GM12891 (cell line): ENCODE results near the gene FMO4. TPM values are rescaled to one million over a fixed set of nuclear protein-coding genes. Genes with fewer than 3 reads are reported as not detected.

Experiments used
- DNase-seq: peaks from one replicate; pipeline ENCODE4 v3.0.0; 2011; ENCODE audit warnings: low spot score; ENCODE audit not compliant: insufficient read length
- FAIRE-seq: peaks from 2 replicates; lab custom pipeline; 2011; peaks lifted over from hg19 to GRCh38; lab: Jason Lieb, UNC
- PAX5 ChIP-seq: IDR thresholded peaks from 2 replicates; pipeline ENCODE4 v1.6.1; 2011; ENCODE audit warnings: low read length, moderate library complexity, mild to moderate bottlenecking; ENCODE audit not compliant: insufficient read depth, severe bottlenecking
- POLR2A ChIP-seq: IDR thresholded peaks from 2 replicates; pipeline ENCODE4 v1.6.1; 2011; ENCODE audit warnings: low read depth, low read length, control low read depth
- POLR2AphosphoS5 ChIP-seq: IDR thresholded peaks from 2 replicates; pipeline ENCODE4 v1.6.1; 2011; ENCODE audit warnings: low read depth, low read length, control low read depth
- POU2F2 ChIP-seq: IDR thresholded peaks from 2 replicates; pipeline ENCODE4 v1.6.1; 2011; ENCODE audit warnings: low read depth, mild to moderate bottlenecking, control low read depth, low read length, moderate library complexity
- SPI1 ChIP-seq: IDR thresholded peaks from 2 replicates; pipeline ENCODE4 v1.6.1; 2011; ENCODE audit warnings: low read depth, low read length, control low read depth
- TAF1 ChIP-seq: IDR thresholded peaks from 2 replicates; pipeline ENCODE4 v1.6.1; 2011; ENCODE audit warnings: low read depth, low read length, control low read depth
- polyA plus RNA-seq: library from polyadenylated mRNA; unstranded; fragments of >200 nt; gene quantifications from one replicate; pipeline ENCODE4 v1.2.1, GENCODE V29; 2012; ENCODE audit warnings: low read depth, missing spikeins, inconsistent platforms; ENCODE audit not compliant: missing spikeins

The FMO4 gene, protein sequence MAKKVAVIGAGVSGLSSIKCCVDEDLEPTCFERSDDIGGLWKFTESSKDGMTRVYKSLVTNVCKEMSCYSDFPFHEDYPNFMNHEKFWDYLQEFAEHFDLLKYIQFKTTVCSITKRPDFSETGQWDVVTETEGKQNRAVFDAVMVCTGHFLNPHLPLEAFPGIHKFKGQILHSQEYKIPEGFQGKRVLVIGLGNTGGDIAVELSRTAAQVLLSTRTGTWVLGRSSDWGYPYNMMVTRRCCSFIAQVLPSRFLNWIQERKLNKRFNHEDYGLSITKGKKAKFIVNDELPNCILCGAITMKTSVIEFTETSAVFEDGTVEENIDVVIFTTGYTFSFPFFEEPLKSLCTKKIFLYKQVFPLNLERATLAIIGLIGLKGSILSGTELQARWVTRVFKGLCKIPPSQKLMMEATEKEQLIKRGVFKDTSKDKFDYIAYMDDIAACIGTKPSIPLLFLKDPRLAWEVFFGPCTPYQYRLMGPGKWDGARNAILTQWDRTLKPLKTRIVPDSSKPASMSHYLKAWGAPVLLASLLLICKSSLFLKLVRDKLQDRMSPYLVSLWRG
- 2.8 TPM for polyA plus RNA-seq

GRCh38 chr1:171313835-171314320 lies at the start of gene FMO4:
FMO4 (plus strand) TSS chr1:171314183; CDS start chr1:171319826, 5,643 bp downstream.
- TF ChIP-seq POLR2A, result peak; percentile 49; the same call in 1 of the 2 replicates
- TF ChIP-seq POU2F2, result no peak
- FAIRE-seq, result peak; percentile 92

DNA sequence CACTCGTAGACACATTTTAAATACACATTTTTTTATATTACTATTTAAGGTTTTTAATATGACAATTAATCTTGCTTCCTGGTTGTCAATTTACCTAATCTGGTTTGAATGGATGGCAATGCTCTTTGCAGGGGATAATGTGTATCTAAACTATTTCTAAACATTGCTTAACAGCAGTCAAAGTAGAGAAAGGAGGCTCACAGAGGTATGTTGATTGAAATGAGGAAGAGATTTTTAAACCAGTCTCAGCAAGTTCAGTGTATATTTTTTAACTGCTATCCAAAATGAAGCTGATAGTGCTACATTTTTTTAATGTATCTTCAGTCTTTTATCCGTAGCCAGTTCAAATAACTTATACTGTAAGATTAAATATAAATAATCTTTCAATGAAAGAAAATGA lies 48.3 kb upstream of the FMO4 start:
- DNase-seq, result no peak
- TF ChIP-seq POLR2A (no peak), TAF1 (no peak), PAX5 (no peak), POU2F2 (no peak), SPI1 (no peak), POLR2AphosphoS5 (no peak)
- no peak for FAIRE-seq

More at GRCh38 chr1:171313835-171314320, at the start of gene FMO4:
- peak; percentile 47 for DNase-seq

DNA sequence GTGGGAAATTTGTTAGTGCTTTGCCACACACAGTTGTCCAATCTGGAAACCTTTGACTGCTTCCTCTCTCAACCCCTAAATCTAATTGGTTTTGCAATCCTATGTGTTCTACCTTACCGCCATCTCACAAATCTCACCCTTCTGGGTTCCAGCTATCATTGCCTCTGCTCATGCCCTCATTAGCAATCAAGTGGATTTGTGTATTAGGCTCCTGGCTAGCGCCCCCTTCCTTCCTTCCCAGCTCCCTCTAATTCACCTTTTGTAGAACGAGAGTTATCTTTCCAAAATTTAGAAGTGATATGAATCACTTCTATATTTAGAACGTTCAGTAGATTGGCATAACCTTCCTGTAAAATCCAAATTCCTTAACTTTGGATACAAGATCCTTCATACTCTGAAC lies 47.1 kb upstream of the FMO4 start:
- FAIRE-seq (no peak), DNase-seq (no peak)
- TF ChIP-seq TAF1 (no peak), POLR2A (no peak), PAX5 (no peak), POLR2AphosphoS5 (no peak), POU2F2 (no peak), SPI1 (no peak)

GRCh38 chr1:171267391-171267790 lies 46.6 kb upstream of the FMO4 start:
- DNase-seq (no peak), FAIRE-seq (no peak)
- TF ChIP-seq TAF1, result no peak
- no peak for TF ChIP-seq POLR2AphosphoS5
- no peak for TF ChIP-seq SPI1
- no peak for TF ChIP-seq POLR2A
- no peak for TF ChIP-seq PAX5
- no peak for TF ChIP-seq POU2F2

DNA sequence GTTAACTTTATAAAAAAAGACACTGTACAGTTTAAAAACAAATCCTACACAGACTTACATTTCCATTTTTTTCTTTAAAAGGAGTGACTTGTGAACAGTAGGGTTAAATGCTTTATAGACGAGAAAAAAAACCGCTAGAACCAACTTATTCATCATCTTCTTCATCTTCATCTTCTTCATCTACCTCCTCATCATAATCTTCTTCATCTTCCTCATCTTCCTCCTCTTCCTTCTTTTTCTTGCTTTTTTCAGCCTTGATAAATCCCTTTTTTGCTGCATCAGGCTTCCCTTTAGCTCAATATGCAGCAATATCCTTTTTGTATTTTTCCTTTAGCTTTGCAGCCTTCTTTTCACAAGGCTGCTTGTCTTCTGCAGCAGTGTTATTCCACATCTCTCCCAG lies 43.2 kb upstream of the FMO4 start:
- DNase-seq (no peak), FAIRE-seq (no peak)
- TF ChIP-seq POLR2A (no peak), POU2F2 (no peak), TAF1 (no peak), PAX5 (no peak), SPI1 (no peak), POLR2AphosphoS5 (no peak)

GRCh38 chr1:171277534-171277933 lies 36.4 kb upstream of the FMO4 start:
- no peak for DNase-seq
- no peak for FAIRE-seq
- no peak for TF ChIP-seq PAX5
- TF ChIP-seq POLR2AphosphoS5, result no peak
- TF ChIP-seq POLR2A, result no peak
- no peak for TF ChIP-seq POU2F2
- TF ChIP-seq SPI1, result no peak
- TF ChIP-seq TAF1, result no peak

DNA sequence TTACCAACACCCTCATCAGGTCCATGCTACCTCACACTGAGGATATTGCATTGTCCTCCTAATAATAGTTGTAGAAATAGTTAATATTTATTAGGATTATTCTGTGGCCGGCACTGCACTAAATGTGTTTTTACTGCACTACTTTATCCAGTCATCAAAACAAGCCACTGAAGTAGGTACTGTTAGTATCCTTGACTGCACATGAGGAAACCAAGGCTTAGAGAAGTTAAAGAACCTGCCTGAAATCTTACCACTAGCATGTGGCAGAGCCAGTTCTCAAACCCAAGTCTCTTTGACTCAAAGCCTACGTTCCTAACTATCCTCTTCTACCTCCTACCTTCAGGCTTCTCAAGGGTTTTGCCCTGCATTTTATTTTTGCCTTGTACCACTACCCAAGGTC lies 34.7 kb upstream of the FMO4 start:
- TF ChIP-seq POLR2A, result no peak
- no peak for TF ChIP-seq PAX5
- no peak for TF ChIP-seq SPI1
- TF ChIP-seq POU2F2, result no peak
- TF ChIP-seq POLR2AphosphoS5, result no peak
- DNase-seq, result no peak
- no peak for FAIRE-seq

DNA sequence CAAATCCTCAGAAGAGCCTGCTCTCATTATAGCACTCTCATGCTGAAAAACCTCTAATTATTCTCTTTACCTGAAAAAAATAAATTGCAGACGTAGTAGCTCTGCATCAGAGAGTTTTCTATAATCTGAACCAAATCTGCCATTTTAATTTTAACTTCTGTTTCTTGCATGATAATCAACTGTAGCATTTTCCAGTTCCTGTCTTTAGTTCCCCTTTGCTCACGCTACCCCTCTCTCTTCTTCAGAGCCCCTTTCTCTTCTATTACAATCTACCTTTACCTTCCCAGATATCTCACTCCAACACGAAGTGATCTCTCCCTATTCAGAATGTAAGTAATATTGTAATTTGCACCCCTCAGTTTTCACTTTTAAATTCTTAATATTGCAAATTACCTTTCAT lies 34.3 kb upstream of the FMO4 start:
- no peak for FAIRE-seq
- DNase-seq, result no peak
- no peak for TF ChIP-seq POLR2A
- no peak for TF ChIP-seq POLR2AphosphoS5

DNA sequence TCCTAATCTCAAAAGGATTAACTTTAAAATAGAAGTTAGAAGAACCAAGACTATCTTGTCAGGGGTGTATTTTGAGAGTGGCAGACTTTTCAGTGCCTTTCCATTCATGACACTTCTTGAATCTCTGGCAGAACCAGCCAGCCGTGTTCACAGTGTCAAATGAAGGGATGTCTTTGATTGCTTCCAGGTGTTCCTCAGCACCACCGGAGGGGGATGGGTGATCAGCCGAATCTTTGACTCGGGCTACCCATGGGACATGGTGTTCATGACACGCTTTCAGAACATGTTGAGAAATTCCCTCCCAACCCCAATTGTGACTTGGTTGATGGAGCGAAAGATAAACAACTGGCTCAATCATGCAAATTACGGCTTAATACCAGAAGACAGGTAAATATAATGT lies 33.4 kb upstream of the FMO4 start:
- FAIRE-seq (no peak), DNase-seq (no peak)
- TF ChIP-seq POU2F2, result no peak
- no peak for TF ChIP-seq PAX5
- TF ChIP-seq TAF1, result no peak
- TF ChIP-seq POLR2A, result no peak
- no peak for TF ChIP-seq POLR2AphosphoS5
- TF ChIP-seq SPI1, result no peak
